Stimulated activated CD8-positive, alpha-beta memory T cell treated with anti-CD3 and anti-CD28 coated beads, Interleukin-12 subunit alpha, Interleukin-12 subunit beta, amount 100 ng/mL, for 1 hour (primary cell): ENCODE results near the gene FAAP20.

Experiments
- DNase-seq: peaks from one replicate; pipeline ENCODE4 v3.0.0-alpha.2; 2020; ENCODE audit warnings: low read depth

FAAP20 gene

GRCh38 chr1:2194319-2194897, at the start of gene FAAP20:
TSS of gene FAAP20 (minus strand) at chr1:2194772. CDS start at chr1:2194749, 23 bp downstream.
- DNase-seq: peak; percentile 51

- no peak for DNase-seq
Observed at GRCh38 chr1:2242814-2243725, 48.5 kb upstream of the FAAP20 start.

- DNase-seq: no peak
Observed at GRCh38 chr1:2241820-2242219, 47.2 kb upstream of the FAAP20 start.

- DNase-seq: no peak
Observed at GRCh38 chr1:2240270-2241156, 45.9 kb upstream of the FAAP20 start.

GRCh38 chr1:2239384-2239985, 44.9 kb upstream of the FAAP20 start:
- DNase-seq: no peak

- DNase-seq: no peak
Observed at GRCh38 chr1:2239013-2239370, 44.4 kb upstream of the FAAP20 start.

GRCh38 chr1:2238361-2239012, 43.9 kb upstream of the FAAP20 start:
- no peak for DNase-seq

GRCh38 chr1:2237773-2238172, 43.2 kb upstream of the FAAP20 start:
- no peak for DNase-seq

- DNase-seq: no peak
Observed at GRCh38 chr1:2236695-2237677, 42.4 kb upstream of the FAAP20 start.

GRCh38 chr1:2235300-2235998, 40.9 kb upstream of the FAAP20 start:
- no peak for DNase-seq

GRCh38 chr1:2234762-2235113, 40.2 kb upstream of the FAAP20 start:
- DNase-seq: no peak

GRCh38 chr1:2233997-2234761, 39.6 kb upstream of the FAAP20 start:
- DNase-seq: peak; percentile 44

- DNase-seq: no peak
Observed at GRCh38 chr1:2233468-2233867, 38.9 kb upstream of the FAAP20 start.

GRCh38 chr1:2232916-2233438, 38.4 kb upstream of the FAAP20 start:
- DNase-seq: no peak

- no peak for DNase-seq
Observed at GRCh38 chr1:2232255-2232915, 37.8 kb upstream of the FAAP20 start.

GRCh38 chr1:2231532-2232254, 37.1 kb upstream of the FAAP20 start:
- DNase-seq: peak; percentile 60

- DNase-seq: peak; percentile 25
Observed at GRCh38 chr1:2230781-2231531, 36.4 kb upstream of the FAAP20 start.
